HG03442 (cell line): ENCODE results near the gene BCORL1.
A peak's percentile ranks its signal among the peaks of the same experiment; 100 is the strongest.

Experiments
- ATAC-seq: cut with Tn5 transposase; IDR thresholded peaks from one replicate; pipeline ENCODE4 v1.9.1; 2021; ENCODE audit warnings: mild to moderate bottlenecking, moderate library complexity; ENCODE audit not compliant: unreplicated experiment

The BCORL1 gene, protein sequence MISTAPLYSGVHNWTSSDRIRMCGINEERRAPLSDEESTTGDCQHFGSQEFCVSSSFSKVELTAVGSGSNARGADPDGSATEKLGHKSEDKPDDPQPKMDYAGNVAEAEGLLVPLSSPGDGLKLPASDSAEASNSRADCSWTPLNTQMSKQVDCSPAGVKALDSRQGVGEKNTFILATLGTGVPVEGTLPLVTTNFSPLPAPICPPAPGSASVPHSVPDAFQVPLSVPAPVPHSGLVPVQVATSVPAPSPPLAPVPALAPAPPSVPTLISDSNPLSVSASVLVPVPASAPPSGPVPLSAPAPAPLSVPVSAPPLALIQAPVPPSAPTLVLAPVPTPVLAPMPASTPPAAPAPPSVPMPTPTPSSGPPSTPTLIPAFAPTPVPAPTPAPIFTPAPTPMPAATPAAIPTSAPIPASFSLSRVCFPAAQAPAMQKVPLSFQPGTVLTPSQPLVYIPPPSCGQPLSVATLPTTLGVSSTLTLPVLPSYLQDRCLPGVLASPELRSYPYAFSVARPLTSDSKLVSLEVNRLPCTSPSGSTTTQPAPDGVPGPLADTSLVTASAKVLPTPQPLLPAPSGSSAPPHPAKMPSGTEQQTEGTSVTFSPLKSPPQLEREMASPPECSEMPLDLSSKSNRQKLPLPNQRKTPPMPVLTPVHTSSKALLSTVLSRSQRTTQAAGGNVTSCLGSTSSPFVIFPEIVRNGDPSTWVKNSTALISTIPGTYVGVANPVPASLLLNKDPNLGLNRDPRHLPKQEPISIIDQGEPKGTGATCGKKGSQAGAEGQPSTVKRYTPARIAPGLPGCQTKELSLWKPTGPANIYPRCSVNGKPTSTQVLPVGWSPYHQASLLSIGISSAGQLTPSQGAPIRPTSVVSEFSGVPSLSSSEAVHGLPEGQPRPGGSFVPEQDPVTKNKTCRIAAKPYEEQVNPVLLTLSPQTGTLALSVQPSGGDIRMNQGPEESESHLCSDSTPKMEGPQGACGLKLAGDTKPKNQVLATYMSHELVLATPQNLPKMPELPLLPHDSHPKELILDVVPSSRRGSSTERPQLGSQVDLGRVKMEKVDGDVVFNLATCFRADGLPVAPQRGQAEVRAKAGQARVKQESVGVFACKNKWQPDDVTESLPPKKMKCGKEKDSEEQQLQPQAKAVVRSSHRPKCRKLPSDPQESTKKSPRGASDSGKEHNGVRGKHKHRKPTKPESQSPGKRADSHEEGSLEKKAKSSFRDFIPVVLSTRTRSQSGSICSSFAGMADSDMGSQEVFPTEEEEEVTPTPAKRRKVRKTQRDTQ (N-terminal part only)

GRCh38 chrX:129982300-129983251, at the start of gene BCORL1:
BCORL1 (plus strand) TSS chrX:129982635; CDS start chrX:130005232, 22,597 bp downstream.
- ATAC-seq: peak; percentile 88

- ATAC-seq: peak; percentile 7
Measured at GRCh38 chrX:129932821-129933321, 49.6 kb upstream of the BCORL1 start.

DNA sequence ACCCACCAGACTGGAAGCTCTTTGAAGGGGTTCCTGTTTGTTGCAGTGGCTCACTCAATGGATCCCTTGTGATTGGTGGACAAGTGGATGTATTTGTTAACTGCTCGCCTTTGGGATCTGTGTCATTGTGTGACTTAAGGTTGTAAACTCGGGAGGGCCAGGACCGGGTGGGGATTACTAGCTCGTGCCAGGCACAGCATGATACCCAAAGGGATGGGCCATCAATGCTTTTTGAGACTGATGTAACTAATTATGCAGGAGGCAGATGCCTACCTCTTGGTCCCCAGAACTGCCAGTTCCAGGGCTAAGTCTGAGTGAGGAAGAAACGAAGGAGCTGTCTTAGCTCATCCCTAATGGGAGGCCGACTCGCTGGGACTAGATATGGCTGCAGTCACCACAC, 48.7 kb upstream of the BCORL1 start:
- ATAC-seq: no peak

GRCh38 chrX:129934461-129934860, 48.0 kb upstream of the BCORL1 start:
- ATAC-seq: no peak

DNA sequence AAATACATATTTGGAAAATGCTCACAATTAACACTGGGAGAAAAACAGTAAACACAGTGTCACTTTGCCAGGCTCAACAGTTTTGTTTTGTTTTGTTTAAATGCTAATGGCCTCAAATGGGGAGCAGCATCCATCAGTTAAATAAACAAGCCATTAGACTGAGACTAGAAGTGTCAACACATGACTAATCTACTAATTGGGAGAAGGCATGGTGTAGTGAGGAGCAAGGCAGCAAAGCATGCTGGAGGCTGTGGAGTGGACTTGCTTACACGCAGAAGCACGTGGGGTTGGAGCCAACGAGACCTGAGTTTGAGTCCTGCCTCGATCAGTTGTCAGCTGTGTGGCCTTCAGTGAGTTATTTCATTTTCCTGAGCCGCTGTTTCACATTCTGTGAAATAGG, 47.5 kb upstream of the BCORL1 start:
- no peak for ATAC-seq

- ATAC-seq: no peak
Measured at GRCh38 chrX:129938081-129938480, 44.4 kb upstream of the BCORL1 start.

DNA sequence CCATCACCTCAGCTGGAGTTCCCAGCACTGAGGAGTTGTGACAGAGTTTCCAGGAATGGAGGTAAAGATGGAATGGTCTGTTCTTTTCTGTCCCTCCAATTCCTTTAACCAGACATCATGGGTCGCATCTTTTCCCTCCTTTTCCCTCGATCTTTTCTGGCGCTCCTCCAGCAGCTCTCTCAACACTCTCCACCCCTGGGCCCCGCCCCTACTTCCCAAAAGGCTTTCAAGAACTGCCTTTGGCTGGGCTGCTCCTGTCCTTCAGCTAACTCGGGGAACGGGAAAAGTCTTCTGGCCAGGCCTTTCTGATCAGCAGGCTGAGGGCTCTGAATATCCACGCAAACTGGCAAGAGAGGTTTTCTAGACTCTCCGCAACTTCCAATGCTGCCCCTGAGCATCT, 42.4 kb upstream of the BCORL1 start:
- ATAC-seq: no peak

- ATAC-seq: no peak
Measured at GRCh38 chrX:129940721-129941120, 41.7 kb upstream of the BCORL1 start.

GRCh38 chrX:129945131-129945530, 37.3 kb upstream of the BCORL1 start:
- no peak for ATAC-seq

GRCh38 chrX:129953334-129953648, 29.1 kb upstream of the BCORL1 start:
- ATAC-seq: no peak

GRCh38 chrX:129953881-129954280, 28.6 kb upstream of the BCORL1 start:
- no peak for ATAC-seq

- ATAC-seq: no peak
Measured at GRCh38 chrX:129954804-129955203, 27.6 kb upstream of the BCORL1 start.

- no peak for ATAC-seq
Measured at GRCh38 chrX:129955682-129956081, 26.8 kb upstream of the BCORL1 start.

- ATAC-seq: no peak
Measured at GRCh38 chrX:129956145-129956544, 26.3 kb upstream of the BCORL1 start.

- no peak for ATAC-seq
Measured at GRCh38 chrX:129956765-129957164, 25.7 kb upstream of the BCORL1 start.

DNA sequence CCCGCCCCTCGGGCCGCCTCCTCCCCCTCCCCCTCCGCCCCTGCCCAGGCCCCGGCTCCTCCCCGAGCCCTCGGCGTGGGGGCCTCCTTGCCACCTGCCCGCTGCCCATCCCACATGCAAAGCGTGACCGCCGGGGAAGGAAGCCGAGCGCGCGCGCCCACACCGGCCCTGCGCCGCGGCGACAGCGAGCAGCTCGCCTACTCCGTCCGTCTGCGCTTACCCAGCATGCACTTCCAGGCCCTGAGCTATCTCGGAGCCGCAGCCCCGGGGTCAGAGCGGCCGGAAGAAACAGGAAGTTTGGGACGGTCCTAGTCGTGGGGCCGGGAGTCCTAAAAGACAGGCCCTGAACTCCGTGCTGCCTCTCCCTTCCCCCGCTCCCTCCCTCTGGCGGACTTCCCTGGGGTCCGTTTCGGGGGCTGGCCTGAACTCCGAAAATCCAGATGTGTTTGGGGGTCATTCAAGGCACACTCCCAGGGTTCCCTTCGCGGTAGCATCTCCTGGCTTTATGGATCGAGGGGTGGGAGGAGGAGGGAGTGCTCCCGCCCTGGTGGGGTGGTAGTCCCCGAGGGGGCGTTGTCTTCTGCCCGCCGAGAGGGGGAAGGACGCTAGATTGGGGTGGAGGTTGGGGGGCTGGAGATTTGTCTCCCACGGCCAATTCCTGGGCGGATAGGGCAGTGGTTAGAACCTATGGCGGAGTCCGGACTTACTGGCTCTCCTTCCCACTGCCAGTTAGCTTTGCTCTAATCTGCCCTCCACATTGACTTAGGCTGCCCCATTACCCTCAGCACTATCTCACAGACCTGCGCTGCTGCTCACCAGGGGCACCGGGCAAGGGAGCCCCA, 25.0 kb upstream of the BCORL1 start:
- ATAC-seq: peak; percentile 70

DNA sequence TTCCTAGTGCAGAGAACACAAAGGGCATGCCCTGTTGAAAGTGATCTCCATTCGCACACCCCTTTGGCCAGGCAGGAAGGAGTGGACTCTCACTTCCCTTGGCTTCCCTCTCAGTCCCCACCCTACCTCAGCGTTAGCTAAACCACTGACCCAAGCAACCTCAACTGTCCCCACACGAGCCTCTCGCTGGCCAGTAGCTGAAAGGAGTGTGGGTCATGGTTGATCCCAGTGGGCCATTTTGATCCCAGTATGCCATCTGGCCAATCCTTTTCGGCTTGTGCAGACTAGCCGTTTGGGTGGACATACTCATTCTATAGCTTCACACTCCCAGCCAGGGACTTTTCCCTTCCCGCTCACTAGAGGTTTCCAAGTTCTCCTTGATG, 24.4 kb upstream of the BCORL1 start:
- no peak for ATAC-seq

- no peak for ATAC-seq
Measured at GRCh38 chrX:129958814-129959492, 23.5 kb upstream of the BCORL1 start.

DNA sequence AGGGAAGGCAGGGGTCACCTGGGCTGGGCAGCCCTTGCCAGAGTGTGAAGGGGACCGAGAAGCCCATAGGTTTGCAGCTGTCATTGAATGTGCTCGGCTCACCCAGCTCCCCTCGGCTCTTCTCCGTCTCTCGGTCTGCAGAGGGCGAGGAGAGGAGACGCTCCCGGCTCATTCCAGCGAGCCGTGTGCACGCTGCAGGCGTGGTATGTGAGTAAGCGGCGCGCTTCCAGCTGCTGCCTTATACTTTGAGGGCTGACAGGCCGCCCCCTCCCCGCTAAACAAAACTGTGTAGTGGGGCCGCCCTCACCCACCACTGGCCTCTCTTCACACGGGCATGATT, 23.0 kb upstream of the BCORL1 start:
- ATAC-seq: no peak
